ENCODE results near the gene NBL1. TPM values are rescaled to one million over a fixed set of nuclear protein-coding genes. Genes with fewer than 3 reads are reported as not detected.

NBL1 gene
- total RNA-seq, 3 donors from 2014 or later, result 33.4 to 111 (median 98.6) TPM

DNA sequence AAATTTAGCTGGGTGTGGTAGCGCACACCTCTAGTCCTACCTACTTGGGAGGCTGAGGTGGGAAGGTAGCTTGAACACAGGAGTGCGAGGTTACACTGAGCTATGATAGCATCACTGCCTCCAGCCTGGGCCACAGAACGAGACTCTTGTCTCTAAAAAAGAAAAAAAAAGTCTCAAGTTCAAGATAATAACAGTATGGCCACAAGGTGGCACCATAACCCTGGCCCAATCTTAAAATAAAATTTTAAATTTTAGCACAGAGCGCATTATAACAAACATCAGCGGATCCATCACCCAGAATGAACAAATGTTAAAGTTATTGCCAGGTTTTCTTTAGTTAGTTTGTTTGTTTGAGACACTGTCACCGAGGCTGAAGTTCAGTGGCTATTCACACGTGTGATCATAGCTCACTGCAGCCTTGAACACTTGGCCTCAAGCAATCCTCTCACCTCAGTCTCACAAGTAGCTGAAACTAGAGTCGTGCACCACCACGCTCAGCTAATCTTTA is 17.7 kb downstream of the NBL1 start:
- no peak for DNase-seq (ENCODE audit: low spot score in 2 of 2)
- H3K9me3 ChIP-seq, result no peaks in the 10 kb centered on the region
- no peak overlapping the region for H3K4me3 ChIP-seq
- TF ChIP-seq, protein P1, sequence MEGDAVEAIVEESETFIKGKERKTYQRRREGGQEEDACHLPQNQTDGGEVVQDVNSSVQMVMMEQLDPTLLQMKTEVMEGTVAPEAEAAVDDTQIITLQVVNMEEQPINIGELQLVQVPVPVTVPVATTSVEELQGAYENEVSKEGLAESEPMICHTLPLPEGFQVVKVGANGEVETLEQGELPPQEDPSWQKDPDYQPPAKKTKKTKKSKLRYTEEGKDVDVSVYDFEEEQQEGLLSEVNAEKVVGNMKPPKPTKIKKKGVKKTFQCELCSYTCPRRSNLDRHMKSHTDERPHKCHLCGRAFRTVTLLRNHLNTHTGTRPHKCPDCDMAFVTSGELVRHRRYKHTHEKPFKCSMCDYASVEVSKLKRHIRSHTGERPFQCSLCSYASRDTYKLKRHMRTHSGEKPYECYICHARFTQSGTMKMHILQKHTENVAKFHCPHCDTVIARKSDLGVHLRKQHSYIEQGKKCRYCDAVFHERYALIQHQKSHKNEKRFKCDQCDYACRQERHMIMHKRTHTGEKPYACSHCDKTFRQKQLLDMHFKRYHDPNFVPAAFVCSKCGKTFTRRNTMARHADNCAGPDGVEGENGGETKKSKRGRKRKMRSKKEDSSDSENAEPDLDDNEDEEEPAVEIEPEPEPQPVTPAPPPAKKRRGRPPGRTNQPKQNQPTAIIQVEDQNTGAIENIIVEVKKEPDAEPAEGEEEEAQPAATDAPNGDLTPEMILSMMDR (IDR thresholded peaks at IDR 0.05), result peak; percentile 42 to 66 (median 48)
- TF ChIP-seq POLR2AphosphoS5 (IDR thresholded peaks at IDR 0.05) (no peak), POLR2A (IDR thresholded peaks at IDR 0.05) (no peak)
- peaks cover 12 to 28% of the 10 kb centered on the region in 2 donors for H3K27me3 ChIP-seq
- peaks cover 0 to 5% of the 10 kb centered on the region in 2 donors for H3K4me1 ChIP-seq
- no peak overlapping the region for H3K27ac ChIP-seq
- H3K36me3 ChIP-seq, result no peaks in the 10 kb centered on the region
- intact Hi-C loops (cut with DNase I; ENCODE audit: low total_unique reads), result no loop called here

DNA sequence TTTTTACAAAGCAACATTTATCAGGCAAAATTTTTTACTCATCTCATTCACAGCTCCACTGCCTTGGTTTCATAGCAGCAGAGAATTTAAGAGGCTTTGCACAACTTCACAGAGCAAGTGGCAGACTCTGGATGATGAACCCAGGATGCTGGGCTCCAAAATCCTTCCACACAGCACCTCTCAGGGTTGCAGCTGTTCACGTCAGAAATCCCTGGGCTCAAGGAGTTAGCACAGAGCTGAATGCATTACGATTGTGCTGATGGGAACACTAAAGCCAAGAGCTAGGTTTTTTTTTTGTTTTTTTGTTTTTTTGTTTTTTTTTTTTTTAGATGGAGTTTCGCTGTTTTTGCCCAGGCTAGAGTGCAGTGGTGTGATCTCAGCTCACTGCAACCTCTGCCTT is 18.2 kb downstream of the NBL1 start:
- Histone ChIP-seq H3K4me3 (no peak overlapping the region), H3K4me1 (peaks cover 0 to 5% of the 10 kb centered on the region in 2 donors), H3K36me3 (no peaks in the 10 kb centered on the region), H3K9me3 (no peaks in the 10 kb centered on the region), H3K27me3 (peaks cover 12 to 28% of the 10 kb centered on the region in 2 donors), H3K27ac (no peak overlapping the region)
- no peak for TF ChIP-seq POLR2AphosphoS5 (IDR thresholded peaks at IDR 0.05)
- DNase-seq (ENCODE audit: low spot score in 2 of 2), result no peak
- intact Hi-C loops (cut with DNase I; ENCODE audit: low total_unique reads), result no loop called here

DNA sequence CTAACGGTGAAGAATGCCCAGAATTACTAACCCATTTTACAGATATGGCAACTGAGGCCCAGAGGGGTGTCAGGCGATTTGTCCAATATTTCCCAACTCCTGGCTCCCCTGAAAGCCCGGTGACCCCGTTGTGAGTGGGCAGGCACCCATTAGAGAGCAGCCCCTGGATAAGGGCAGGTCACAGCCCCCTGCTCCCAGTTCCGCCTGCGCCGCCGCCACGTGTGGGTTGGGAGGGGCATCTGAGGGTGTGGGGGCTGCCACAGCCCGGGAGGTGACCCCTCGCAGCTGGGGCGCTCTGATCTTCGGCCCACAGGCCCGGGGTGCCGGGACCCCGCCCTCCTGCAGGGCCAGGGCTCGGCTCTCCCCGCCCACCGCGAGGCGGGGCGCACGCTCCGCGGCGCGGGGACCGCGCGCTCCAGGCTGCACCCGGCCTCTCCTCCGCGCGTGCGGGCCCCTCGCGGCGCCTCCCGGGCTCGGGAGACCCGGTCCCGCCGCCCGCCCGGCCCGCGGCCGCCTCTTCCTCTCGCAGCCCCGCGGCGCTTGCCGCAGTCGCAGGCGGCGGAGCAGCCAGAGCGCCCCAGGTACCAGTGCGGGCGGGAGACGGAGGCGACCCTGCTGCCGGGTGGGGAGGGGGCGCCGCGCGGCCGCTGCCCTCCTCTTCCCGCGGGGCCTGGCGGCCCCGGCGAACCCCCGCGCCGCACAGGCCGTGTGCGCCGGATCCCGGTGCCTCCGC is 20.5 kb downstream of the NBL1 start, which contains the start of gene HTR6:
Gene HTR6 (plus strand): TSS at position 423 of the 733 bp plus-strand sequence. CDS start 879 bp downstream, outside the sequence.
- DNase-seq (ENCODE audit: low spot score in 2 of 2), result no peak
- Histone ChIP-seq H3K4me1 (peaks cover 0 to 5% of the 10 kb centered on the region in 2 donors), H3K4me3 (peak within 1 kb of the TSS in 2 of 3 donors; percentile 44 to 70), H3K27me3 (peaks cover 12 to 28% of the 10 kb centered on the region in 2 donors), H3K27ac (no peak within 1 kb of the TSS), H3K36me3 (no peaks in the 10 kb centered on the region), H3K9me3 (no peaks in the 10 kb centered on the region)
- TF ChIP-seq, protein P1 (IDR thresholded peaks at IDR 0.05), result no peak
- TF ChIP-seq POLR2AphosphoS5 (IDR thresholded peaks at IDR 0.05) (no peak), POLR2A (IDR thresholded peaks at IDR 0.05) (no peak)
- intact Hi-C loops (cut with DNase I; ENCODE audit: low total_unique reads), result no loop called here

DNA sequence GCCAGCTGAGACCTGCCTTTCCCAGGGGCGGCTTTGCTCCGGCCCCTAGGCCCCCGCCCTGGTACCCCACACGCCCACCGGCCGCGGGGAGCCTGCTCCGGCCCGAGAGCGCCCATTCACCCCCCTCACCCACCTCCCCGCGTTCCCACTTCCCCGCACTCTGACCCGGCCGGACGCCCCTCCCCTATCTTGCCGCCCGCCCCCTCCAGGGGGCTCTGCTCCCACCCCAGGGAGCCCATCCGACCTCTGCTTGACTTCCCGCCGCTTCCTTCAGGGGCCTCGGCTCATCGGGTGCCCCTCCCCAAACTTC is 21.0 kb downstream of the NBL1 start:
- no peaks in the 10 kb centered on the region for H3K9me3 ChIP-seq
- H3K4me1 ChIP-seq, result peaks cover 0 to 5% of the 10 kb centered on the region in 2 donors
- DNase-seq (ENCODE audit: low spot score in 2 of 2), result no peak
- TF ChIP-seq POLR2A (IDR thresholded peaks at IDR 0.05), result no peak
- TF ChIP-seq, protein P1 (IDR thresholded peaks at IDR 0.05), result no peak
- TF ChIP-seq POLR2AphosphoS5 (IDR thresholded peaks at IDR 0.05), result no peak
- no peaks in the 10 kb centered on the region for H3K36me3 ChIP-seq
- H3K4me3 ChIP-seq, result peak overlapping the region in 2 of 3 donors; percentile 44 to 70
- no peak overlapping the region for H3K27ac ChIP-seq
- H3K27me3 ChIP-seq, result peaks cover 12 to 28% of the 10 kb centered on the region in 2 donors
- intact Hi-C loops (cut with DNase I; ENCODE audit: low total_unique reads), result no loop called here

DNA sequence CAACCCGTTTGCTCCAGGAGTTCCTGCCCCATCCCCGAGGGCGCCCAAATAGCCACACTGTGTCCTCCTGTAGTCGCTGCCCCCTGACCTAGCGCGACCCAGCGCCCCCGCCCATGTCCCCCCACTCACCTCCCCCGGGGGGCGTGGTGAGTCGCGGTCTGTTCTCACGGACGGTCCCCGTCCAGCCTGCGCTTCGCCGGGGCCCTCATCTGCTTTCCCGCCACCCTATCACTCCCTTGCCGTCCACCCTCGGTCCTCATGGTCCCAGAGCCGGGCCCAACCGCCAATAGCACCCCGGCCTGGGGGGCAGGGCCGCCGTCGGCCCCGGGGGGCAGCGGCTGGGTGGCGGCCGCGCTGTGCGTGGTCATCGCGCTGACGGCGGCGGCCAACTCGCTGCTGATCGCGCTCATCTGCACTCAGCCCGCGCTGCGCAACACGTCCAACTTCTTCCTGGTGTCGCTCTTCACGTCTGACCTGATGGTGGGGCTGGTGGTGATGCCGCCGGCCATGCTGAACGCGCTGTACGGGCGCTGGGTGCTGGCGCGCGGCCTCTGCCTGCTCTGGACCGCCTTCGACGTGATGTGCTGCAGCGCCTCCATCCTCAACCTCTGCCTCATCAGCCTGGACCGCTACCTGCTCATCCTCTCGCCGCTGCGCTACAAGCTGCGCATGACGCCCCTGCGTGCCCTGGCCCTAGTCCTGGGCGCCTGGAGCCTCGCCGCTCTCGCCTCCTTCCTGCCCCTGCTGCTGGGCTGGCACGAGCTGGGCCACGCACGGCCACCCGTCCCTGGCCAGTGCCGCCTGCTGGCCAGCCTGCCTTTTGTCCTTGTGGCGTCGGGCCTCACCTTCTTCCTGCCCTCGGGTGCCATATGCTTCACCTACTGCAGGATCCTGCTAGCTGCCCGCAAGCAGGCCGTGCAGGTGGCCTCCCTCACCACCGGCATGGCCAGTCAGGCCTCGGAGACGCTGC is 21.7 kb downstream of the NBL1 start:
- H3K27me3 ChIP-seq, result peaks cover 12 to 28% of the 10 kb centered on the region in 2 donors

More for the DNA sequence above, 21.7 kb downstream of the NBL1 start:
- Histone ChIP-seq H3K36me3 (no peaks in the 10 kb centered on the region), H3K9me3 (no peaks in the 10 kb centered on the region), H3K4me1 (peaks cover 0 to 5% of the 10 kb centered on the region in 2 donors), H3K4me3 (peak overlapping the region in 1 of 3 donors; percentile 70), H3K27ac (no peak overlapping the region)
- intact Hi-C loops (cut with DNase I; ENCODE audit: low total_unique reads), result no loop called here
- no peak for DNase-seq (ENCODE audit: low spot score in 2 of 2)
- TF ChIP-seq POLR2AphosphoS5 (IDR thresholded peaks at IDR 0.05) (no peak), POLR2A (IDR thresholded peaks at IDR 0.05) (no peak)
- TF ChIP-seq, protein P1 (IDR thresholded peaks at IDR 0.05), result no peak
